ENCODE data around the gene CDC5L. TPM values are rescaled to one million over a fixed set of nuclear protein-coding genes. Genes with fewer than 3 reads are reported as not detected.

Gene CDC5L
- total and polyA plus RNA-seq, 8 donors, result 16.5 to 38.0 (median 35.5) TPM

- peaks cover 0 to 73% of the 10 kb centered on the region in 2 donors for H3K36me3 ChIP-seq
Observed at GRCh38 chr6:44431118-44431725, 43.7 kb downstream of the CDC5L start.

DNA sequence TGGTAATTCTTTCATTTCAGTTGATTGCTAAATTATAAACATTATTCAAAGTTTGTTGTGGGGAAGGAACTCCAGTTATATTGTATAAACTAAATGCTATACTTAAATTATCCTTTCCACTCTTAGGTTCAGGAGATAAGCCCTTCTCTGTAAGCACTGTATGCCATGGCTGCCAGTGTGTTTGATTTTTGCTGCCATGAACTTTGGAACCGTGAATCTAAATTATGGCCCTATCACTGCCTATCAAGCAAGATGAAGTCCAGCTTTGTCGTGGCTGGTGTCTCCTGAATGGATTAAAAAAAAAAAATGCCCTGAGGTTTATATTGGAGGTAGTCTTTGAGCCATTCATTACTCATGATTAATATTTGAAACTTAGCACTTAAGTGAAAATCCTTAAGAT lies 44.7 kb downstream of the CDC5L start:
- no peaks in the 10 kb centered on the region for H3K9me3 ChIP-seq
- ATAC-seq (no peak), DNase-seq (no peak)
- TF ChIP-seq, protein P1, sequence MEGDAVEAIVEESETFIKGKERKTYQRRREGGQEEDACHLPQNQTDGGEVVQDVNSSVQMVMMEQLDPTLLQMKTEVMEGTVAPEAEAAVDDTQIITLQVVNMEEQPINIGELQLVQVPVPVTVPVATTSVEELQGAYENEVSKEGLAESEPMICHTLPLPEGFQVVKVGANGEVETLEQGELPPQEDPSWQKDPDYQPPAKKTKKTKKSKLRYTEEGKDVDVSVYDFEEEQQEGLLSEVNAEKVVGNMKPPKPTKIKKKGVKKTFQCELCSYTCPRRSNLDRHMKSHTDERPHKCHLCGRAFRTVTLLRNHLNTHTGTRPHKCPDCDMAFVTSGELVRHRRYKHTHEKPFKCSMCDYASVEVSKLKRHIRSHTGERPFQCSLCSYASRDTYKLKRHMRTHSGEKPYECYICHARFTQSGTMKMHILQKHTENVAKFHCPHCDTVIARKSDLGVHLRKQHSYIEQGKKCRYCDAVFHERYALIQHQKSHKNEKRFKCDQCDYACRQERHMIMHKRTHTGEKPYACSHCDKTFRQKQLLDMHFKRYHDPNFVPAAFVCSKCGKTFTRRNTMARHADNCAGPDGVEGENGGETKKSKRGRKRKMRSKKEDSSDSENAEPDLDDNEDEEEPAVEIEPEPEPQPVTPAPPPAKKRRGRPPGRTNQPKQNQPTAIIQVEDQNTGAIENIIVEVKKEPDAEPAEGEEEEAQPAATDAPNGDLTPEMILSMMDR (IDR thresholded peaks at IDR 0.05), result no peak
- H3K27me3 ChIP-seq, result no peaks in the 10 kb centered on the region
- H3K36me3 ChIP-seq, result peaks cover 0 to 63% of the 10 kb centered on the region in 2 donors
- intact Hi-C loops (cut with DNase I), result no loop called here
- H3K27ac ChIP-seq, result no peak overlapping the region
- no peak overlapping the region for H3K4me3 ChIP-seq
- no peaks in the 10 kb centered on the region for H3K4me1 ChIP-seq

More at GRCh38 chr6:44431118-44431725, 43.7 kb downstream of the CDC5L start:
- DNase-seq (peak in 2 of 4 donors; percentile 47 to 61), ATAC-seq (peak; percentile 87)
- Histone ChIP-seq H3K27ac (no peak overlapping the region), H3K4me3 (no peak overlapping the region), H3K9me3 (no peaks in the 10 kb centered on the region), H3K27me3 (no peaks in the 10 kb centered on the region), H3K4me1 (no peaks in the 10 kb centered on the region)
- TF ChIP-seq, protein P1 (IDR thresholded peaks at IDR 0.05), result peak; percentile 44 to 62
- intact Hi-C loops (cut with DNase I), result no loop called here

GRCh38 chr6:44432726-44433125 lies 45.2 kb downstream of the CDC5L start:
- TF ChIP-seq, protein P1 (IDR thresholded peaks at IDR 0.05), result no peak
- H3K4me3 ChIP-seq, result no peak overlapping the region
- DNase-seq, result peak in 1 of 4 donors; percentile 21
- peaks cover 0 to 58% of the 10 kb centered on the region in 2 donors for H3K36me3 ChIP-seq
- no peaks in the 10 kb centered on the region for H3K9me3 ChIP-seq
- intact Hi-C loops (cut with DNase I), result no loop called here
- H3K4me1 ChIP-seq, result no peaks in the 10 kb centered on the region
- no peak for ATAC-seq
- H3K27me3 ChIP-seq, result no peaks in the 10 kb centered on the region
- H3K27ac ChIP-seq, result no peak overlapping the region

GRCh38 chr6:44435500-44435899 lies 48.0 kb downstream of the CDC5L start:
- ATAC-seq (no peak), DNase-seq (no peak)
- TF ChIP-seq, protein P1 (IDR thresholded peaks at IDR 0.05), result no peak
- intact Hi-C loops (cut with DNase I), result no loop called here
- no peaks in the 10 kb centered on the region for H3K4me1 ChIP-seq
- H3K9me3 ChIP-seq, result no peaks in the 10 kb centered on the region
- peaks cover 0 to 47% of the 10 kb centered on the region in 2 donors for H3K36me3 ChIP-seq
- no peak overlapping the region for H3K27ac ChIP-seq
- no peaks in the 10 kb centered on the region for H3K27me3 ChIP-seq
- H3K4me3 ChIP-seq, result no peak overlapping the region

- Histone ChIP-seq H3K4me1 (no peaks in the 10 kb centered on the region), H3K36me3 (peaks cover 0 to 44% of the 10 kb centered on the region in 2 donors), H3K9me3 (peaks cover 9 to 19% of the 10 kb centered on the region in 2 donors), H3K27me3 (no peaks in the 10 kb centered on the region), H3K4me3 (no peak overlapping the region), H3K27ac (no peak overlapping the region)
- no peak for ATAC-seq
- TF ChIP-seq, protein P1 (IDR thresholded peaks at IDR 0.05), result no peak
- no peak for DNase-seq
- intact Hi-C loops (cut with DNase I), result no loop called here
Observed at GRCh38 chr6:44438827-44439226, 51.3 kb downstream of the CDC5L start.

All from left lung (tissue), 10 donors.